ENCODE measurements around the gene CATSPERE.
"Not testable (repeated sequence)": the region's sequence is repeated elsewhere in the genome, so short reads cannot be mapped to it uniquely, and the experiment has no call there.

CATSPERE gene

DNA sequence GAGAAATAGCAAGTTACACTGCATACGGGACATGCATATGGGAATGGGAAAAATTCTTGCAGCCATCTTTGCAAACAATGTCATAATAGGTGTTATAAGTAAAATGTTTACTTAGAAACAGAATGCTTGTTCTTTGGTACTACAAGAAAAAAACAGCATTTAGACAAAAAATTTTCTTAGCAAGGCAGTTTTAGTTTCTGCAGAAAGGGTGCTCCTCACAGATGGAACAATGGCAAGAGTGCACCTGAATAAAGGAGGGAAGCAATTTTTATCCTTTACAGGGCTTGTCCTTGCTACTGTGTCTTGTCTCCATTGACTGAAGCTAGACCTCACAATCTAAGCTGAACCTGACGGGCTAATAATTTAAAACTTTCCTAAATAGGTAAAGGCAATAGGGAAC, 112.7 kb downstream of the CATSPERE start:
- ChIA-PET POLR2A (no interaction called here), CTCF (no interaction called here)
- DNase-seq (ENCODE audit: extremely low spot score): no peak
- TF ChIP-seq ELF4 (IDR thresholded peaks at IDR 0.05): no peak
- TF ChIP-seq ZNF384 (IDR thresholded peaks at IDR 0.05): no peak

DNA sequence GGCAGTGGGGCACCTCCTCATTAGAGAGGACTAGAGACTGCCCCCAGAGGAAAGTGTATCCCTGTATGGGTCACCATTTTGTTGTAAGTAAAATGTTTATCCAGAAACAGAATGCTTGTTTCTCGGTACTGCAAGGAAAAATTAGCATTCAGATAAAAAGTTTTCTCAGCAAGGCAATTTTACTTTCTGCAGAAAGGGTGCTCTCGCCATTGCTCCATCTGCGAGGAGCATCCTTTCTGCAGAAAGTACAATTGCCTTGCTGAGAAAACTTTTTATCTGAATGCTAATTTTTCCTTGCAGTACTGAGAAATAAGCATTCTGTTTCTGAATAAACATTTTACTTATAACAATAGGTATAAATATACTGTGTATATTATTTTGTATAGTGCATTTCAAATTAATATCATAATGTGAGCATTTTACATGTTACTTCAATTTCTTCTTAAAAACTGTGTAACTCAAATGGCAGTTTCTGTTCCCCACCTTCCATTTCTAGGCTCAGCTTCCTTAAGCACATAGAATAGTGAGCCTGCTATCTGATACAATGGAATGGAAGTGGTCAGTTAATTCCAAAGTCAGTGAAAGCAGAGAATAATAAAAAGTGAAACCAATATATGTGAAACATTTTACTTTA, 115.3 kb downstream of the CATSPERE start:
- DNase-seq (ENCODE audit: extremely low spot score): no peak
- ChIA-PET POLR2A (no interaction called here), CTCF (no interaction called here)
- no peak for TF ChIP-seq CTBP1 (IDR thresholded peaks at IDR 0.05; ENCODE audit: borderline replicate concordance)
- no peak for TF ChIP-seq NFRKB (IDR thresholded peaks at IDR 0.05)
- TF ChIP-seq, protein P1, sequence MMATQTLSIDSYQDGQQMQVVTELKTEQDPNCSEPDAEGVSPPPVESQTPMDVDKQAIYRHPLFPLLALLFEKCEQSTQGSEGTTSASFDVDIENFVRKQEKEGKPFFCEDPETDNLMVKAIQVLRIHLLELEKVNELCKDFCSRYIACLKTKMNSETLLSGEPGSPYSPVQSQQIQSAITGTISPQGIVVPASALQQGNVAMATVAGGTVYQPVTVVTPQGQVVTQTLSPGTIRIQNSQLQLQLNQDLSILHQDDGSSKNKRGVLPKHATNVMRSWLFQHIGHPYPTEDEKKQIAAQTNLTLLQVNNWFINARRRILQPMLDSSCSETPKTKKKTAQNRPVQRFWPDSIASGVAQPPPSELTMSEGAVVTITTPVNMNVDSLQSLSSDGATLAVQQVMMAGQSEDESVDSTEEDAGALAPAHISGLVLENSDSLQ (IDR thresholded peaks at IDR 0.05): no peak
- TF ChIP-seq BHLHE40 (IDR thresholded peaks at IDR 0.05; ENCODE audit: borderline replicate concordance): no peak
- no peak for TF ChIP-seq L3MBTL2 (conservative IDR thresholded peaks at IDR 0.05)
- TF ChIP-seq FOXM1 (IDR thresholded peaks at IDR 0.05; ENCODE audit: borderline replicate concordance): no peak
- no peak for TF ChIP-seq FOXK2 (IDR thresholded peaks at IDR 0.05)
- no peak for TF ChIP-seq SP1 (IDR thresholded peaks at IDR 0.05)
- no peak for TF ChIP-seq ARNT (IDR thresholded peaks at IDR 0.05)

DNA sequence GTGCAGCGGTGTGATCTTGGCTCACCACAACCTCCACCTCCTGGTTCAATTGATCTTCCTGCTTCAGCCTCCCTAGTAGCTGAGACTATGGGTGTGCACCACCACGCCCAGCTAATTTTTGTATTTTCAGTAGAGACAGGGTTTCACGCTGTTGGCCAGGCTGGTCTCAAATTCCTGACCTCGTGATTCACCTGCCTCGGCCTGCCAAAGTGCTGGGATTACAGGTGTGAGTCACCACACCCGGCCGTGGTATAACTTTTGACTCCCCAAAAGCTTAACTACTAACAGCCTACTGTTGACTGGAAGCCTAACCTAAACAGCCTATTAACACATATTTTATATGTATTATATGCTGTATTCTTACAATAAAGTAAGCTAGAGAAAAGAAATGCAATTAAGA, 117.1 kb downstream of the CATSPERE start:
- CTCF ChIA-PET: interaction anchor here (1.1 kb wide), 1 partner anchor 223 kb away, joined by 3 read pairs; no protein-coding TSS in a partner anchor
- DNase-seq (ENCODE audit: extremely low spot score); POLR2A ChIA-PET: not testable (repeated sequence)

DNA sequence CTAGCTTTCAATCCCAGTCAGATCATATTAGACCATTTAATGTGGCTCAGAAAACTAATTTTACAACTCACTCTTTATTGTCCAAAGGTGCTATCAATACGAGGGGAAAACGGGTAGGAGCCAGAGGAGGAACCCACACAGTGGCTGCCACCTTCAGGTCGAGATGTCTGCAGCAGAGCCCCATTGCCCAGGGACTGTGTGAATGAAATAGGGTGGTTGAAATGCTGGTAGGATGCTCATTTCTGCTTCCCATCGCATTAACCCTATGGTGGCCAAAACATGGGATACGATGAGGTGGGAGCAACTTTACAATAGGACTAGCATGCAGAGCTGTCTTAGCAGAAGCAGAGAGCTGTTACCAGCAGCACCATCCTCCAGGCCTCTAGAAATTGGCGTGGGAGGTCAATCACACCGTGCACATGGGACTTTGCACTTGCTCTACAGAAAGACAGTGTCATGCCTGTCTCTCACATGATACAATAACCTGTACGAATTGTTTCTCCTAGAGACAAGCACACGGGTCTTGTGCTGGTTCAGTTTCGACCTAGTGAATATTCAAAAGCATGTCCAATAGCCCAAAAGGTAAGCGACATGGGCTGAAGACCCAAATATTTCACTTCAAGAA, 122.4 kb downstream of the CATSPERE start:
- no peak for DNase-seq (ENCODE audit: extremely low spot score)
- ChIA-PET POLR2A (no interaction called here), CTCF (no interaction called here)
- TF ChIP-seq SP1 (IDR thresholded peaks at IDR 0.05) (no peak), HDGF (IDR thresholded peaks at IDR 0.05; ENCODE audit: borderline replicate concordance) (no peak), LEF1 (IDR thresholded peaks at IDR 0.05; ENCODE audit: borderline replicate concordance) (no peak), FOXK2 (IDR thresholded peaks at IDR 0.05) (no peak), L3MBTL2 (conservative IDR thresholded peaks at IDR 0.05) (no peak), FOXM1 (IDR thresholded peaks at IDR 0.05; ENCODE audit: borderline replicate concordance) (no peak), ARNT (IDR thresholded peaks at IDR 0.05) (no peak), FOXA1 (IDR thresholded peaks at IDR 0.05) (no peak), ZNF384 (IDR thresholded peaks at IDR 0.05) (no peak)
- TF ChIP-seq, protein P1 (IDR thresholded peaks at IDR 0.05): no peak

DNA sequence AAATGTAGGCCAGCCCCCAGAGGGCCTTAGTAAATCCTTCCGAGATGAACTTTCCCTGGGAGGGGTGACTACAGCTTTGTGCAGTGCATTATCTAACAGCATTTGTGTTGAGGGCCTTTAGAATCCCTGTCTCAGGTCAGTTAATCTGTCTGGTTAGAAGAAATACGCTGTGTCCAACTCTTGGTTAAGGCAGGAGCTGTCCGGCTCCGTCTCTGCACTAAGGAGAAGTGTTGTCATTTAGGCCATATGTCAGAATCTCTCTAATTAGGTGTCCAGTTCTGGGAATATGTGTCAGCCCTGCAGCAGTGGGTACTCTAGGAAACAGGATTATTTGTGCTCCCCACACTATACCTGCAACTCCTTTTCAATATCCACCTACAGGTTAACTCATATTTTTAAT, 124.8 kb downstream of the CATSPERE start:
- no peak for DNase-seq (ENCODE audit: extremely low spot score)
- POLR2A ChIA-PET: no interaction called here
- no peak for TF ChIP-seq FOXA1 (IDR thresholded peaks at IDR 0.05)
- TF ChIP-seq FOXM1 (IDR thresholded peaks at IDR 0.05; ENCODE audit: borderline replicate concordance): no peak
- TF ChIP-seq CTBP1 (IDR thresholded peaks at IDR 0.05; ENCODE audit: borderline replicate concordance): no peak
- TF ChIP-seq L3MBTL2 (conservative IDR thresholded peaks at IDR 0.05): no peak
- TF ChIP-seq SUZ12 (IDR thresholded peaks at IDR 0.05): no peak
- no peak for TF ChIP-seq ZNF384 (IDR thresholded peaks at IDR 0.05)
- TF ChIP-seq FOXK2 (IDR thresholded peaks at IDR 0.05): no peak
- TF ChIP-seq ELF4 (IDR thresholded peaks at IDR 0.05): no peak
- TF ChIP-seq HDGF (IDR thresholded peaks at IDR 0.05; ENCODE audit: borderline replicate concordance): no peak
- TF ChIP-seq, protein P1 (IDR thresholded peaks at IDR 0.05): no peak
- TF ChIP-seq ARNT (IDR thresholded peaks at IDR 0.05): no peak
- no peak for TF ChIP-seq TARDBP (IDR thresholded peaks at IDR 0.05)
- no peak for TF ChIP-seq BHLHE40 (IDR thresholded peaks at IDR 0.05; ENCODE audit: borderline replicate concordance)
- TF ChIP-seq SP1 (IDR thresholded peaks at IDR 0.05): no peak
- CTCF ChIA-PET: no interaction called here

DNA sequence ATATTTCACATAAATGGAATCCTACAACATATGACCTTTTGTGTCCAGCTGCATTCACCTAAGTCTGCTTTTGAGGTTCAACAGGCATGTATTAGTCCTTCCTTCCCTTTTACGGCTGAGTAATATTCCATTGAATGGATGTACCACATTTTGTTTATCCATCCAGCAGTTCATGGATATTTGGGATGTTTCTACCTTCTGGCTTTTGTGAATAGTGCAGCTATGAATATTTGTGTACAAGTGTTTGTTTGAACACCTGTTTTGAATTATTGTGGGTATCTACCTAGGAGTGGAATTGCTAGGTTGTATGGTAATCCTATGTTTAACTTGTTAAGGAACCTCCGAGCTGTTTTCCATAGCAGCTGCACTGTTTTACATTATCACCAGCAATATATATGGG, 129.6 kb downstream of the CATSPERE start:
- no peak for DNase-seq (ENCODE audit: extremely low spot score)
- TF ChIP-seq FOXA1 (IDR thresholded peaks at IDR 0.05) (no peak), TARDBP (IDR thresholded peaks at IDR 0.05) (no peak), HDGF (IDR thresholded peaks at IDR 0.05; ENCODE audit: borderline replicate concordance) (no peak), FOXM1 (IDR thresholded peaks at IDR 0.05; ENCODE audit: borderline replicate concordance) (no peak), SUZ12 (IDR thresholded peaks at IDR 0.05) (no peak), CTBP1 (IDR thresholded peaks at IDR 0.05; ENCODE audit: borderline replicate concordance) (no peak), NFRKB (IDR thresholded peaks at IDR 0.05) (no peak), ELF4 (IDR thresholded peaks at IDR 0.05) (no peak), SP1 (IDR thresholded peaks at IDR 0.05) (no peak), ARNT (IDR thresholded peaks at IDR 0.05) (no peak), L3MBTL2 (conservative IDR thresholded peaks at IDR 0.05) (no peak), BHLHE40 (IDR thresholded peaks at IDR 0.05; ENCODE audit: borderline replicate concordance) (no peak), LEF1 (IDR thresholded peaks at IDR 0.05; ENCODE audit: borderline replicate concordance) (no peak), FOXK2 (IDR thresholded peaks at IDR 0.05) (no peak)
- TF ChIP-seq, protein P1 (IDR thresholded peaks at IDR 0.05): no peak
- ChIA-PET CTCF (no interaction called here), POLR2A (no interaction called here)

All from HEK293T (cell line).